Mucosa of rectum (tissue), 2 donors: Measurements from ENCODE around the gene RAB30.

Source experiments
- H3K27ac ChIP-seq, 2 donors: one replicate each; pipeline ENCODE4 v1.7.0; 2013; ENCODE audit warnings: inconsistent platforms in 2 of 2, low read depth in 2 of 2, low read length in 2 of 2
- H3K27me3 ChIP-seq, 2 donors: one replicate each; pipeline ENCODE4 v1.7.0; 2013; ENCODE audit warnings: low read length in 2 of 2; ENCODE audit not compliant: control insufficient read depth in 2 of 2, insufficient read depth in 2 of 2
- H3K36me3 ChIP-seq, 2 donors: one replicate each; pipeline ENCODE4 v1.7.0; 2013; ENCODE audit warnings: low read length in 2 of 2; ENCODE audit not compliant: control insufficient read depth in 2 of 2, insufficient read depth in 2 of 2
- H3K4me1 ChIP-seq, 2 donors: one replicate each; pipeline ENCODE4 v1.7.0; 2013; ENCODE audit warnings: low read length in 2 of 2, mild to moderate bottlenecking in 1 of 2; ENCODE audit not compliant: control insufficient read depth in 2 of 2, insufficient read depth in 2 of 2
- H3K4me3 ChIP-seq, 2 donors: one replicate each; pipeline ENCODE4 v1.7.0; 2013; ENCODE audit warnings: low read length in 2 of 2
- H3K9ac ChIP-seq, 2 donors: one replicate each; pipeline ENCODE4 v1.7.0; 2013; ENCODE audit warnings: low read length in 2 of 2, low read depth in 1 of 2, mild to moderate bottlenecking in 1 of 2
- H3K9me3 ChIP-seq, 2 donors: one replicate each; pipeline ENCODE4 v1.7.0; 2013; ENCODE audit warnings: low read length in 2 of 2; ENCODE audit not compliant: control insufficient read depth in 2 of 2
- donor health status: healthy.
- donor health status: Normal muscosa, but diverticular disease.

RAB30 gene

DNA sequence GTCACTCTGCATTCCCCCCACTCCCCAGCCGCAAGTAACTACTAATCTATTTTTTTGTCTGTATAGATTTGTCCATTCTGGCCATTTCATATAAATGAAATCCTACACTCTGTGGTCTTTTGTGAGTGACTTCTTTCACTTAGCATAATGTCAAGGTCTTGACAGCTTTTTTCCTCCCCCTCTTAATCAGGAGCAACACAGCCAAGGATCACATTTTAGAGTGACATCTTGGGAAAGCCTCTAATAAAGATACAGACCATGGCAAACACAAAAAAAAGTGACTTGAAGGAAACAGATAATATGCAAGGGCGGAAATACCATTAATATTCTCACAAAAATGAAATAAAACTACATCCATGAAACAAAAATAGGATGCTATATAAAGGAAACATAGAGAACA is 43.9 kb downstream of the RAB30 start:
- Histone ChIP-seq H3K4me1 (peaks cover 4% of the 10 kb centered on the region in 2 donors), H3K27me3 (no peaks in the 10 kb centered on the region), H3K36me3 (no peaks in the 10 kb centered on the region), H3K27ac (no peak overlapping the region), H3K9ac (no peak overlapping the region), H3K9me3 (no peaks in the 10 kb centered on the region), H3K4me3 (no peak overlapping the region)

DNA sequence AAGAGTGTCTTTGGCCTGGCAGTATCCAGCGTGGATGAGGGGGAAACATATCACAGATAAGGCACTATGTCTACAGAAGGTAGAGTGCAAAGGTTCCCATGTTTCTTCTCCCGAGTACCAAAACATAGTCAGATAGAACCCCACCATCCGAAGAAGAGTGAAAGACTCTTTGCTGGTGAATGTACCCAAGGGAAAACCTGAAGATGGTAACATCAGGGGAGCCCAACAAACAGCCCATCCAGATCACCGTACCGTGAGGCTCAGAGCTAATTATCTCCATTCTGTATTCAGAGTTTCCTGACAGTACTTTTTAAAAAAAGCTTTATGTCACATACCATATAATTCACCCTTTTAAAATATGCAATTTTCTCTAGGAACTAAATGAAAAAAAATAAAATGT is 44.4 kb downstream of the RAB30 start:
- no peaks in the 10 kb centered on the region for H3K27me3 ChIP-seq
- no peaks in the 10 kb centered on the region for H3K9me3 ChIP-seq
- H3K9ac ChIP-seq: no peak overlapping the region
- no peaks in the 10 kb centered on the region for H3K36me3 ChIP-seq
- H3K4me3 ChIP-seq: no peak overlapping the region
- H3K4me1 ChIP-seq: peaks cover 4% of the 10 kb centered on the region in 2 donors
- H3K27ac ChIP-seq: no peak overlapping the region

DNA sequence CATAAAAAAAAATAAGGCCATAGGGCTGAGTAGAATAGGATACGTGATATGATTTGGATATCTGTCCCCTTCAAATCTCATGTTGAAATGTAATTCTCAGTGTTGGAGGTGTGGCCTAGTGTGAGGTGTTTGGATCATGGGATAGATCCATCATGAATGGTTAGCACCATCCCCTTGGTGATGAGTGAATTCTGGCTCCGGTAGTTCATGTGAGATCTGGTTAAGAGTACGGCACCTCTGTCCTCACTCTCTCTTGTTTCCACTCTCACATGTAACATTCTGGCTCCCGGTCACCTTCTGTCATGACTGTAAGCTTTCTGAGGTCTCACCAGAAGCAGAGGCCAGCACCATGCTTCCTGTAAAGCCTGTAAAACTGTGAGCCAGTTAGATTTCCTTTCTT is 45.5 kb downstream of the RAB30 start:
- Histone ChIP-seq H3K4me1 (peaks cover 4% of the 10 kb centered on the region in 2 donors), H3K27me3 (no peaks in the 10 kb centered on the region), H3K9ac (no peak overlapping the region), H3K27ac (no peak overlapping the region), H3K36me3 (no peaks in the 10 kb centered on the region), H3K9me3 (no peaks in the 10 kb centered on the region), H3K4me3 (no peak overlapping the region)

DNA sequence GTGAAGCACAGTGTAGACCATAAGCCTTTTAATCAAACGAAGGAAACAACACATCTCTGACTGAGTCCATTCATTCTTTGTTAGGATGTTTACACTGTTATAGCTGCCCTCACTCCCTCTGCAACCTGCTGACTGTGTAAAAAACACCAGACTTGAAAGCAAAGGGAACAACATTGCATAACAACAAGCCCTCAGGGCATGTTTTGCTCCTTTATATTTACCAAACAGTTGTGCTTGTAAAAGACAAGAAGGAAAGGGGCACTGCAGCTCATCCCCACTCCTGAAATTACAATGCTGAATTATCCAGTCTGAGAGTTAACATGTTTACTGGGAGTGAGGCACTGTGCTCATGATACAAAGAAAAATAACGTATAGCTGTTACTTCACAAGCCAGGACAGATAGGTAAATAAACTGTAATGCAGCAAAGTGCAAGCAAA is 46.4 kb downstream of the RAB30 start:
- no peak overlapping the region for H3K4me3 ChIP-seq
- no peaks in the 10 kb centered on the region for H3K36me3 ChIP-seq
- H3K9ac ChIP-seq: no peak overlapping the region
- no peak overlapping the region for H3K27ac ChIP-seq
- no peaks in the 10 kb centered on the region for H3K27me3 ChIP-seq
- H3K4me1 ChIP-seq: peaks cover 4 to 7% of the 10 kb centered on the region in 2 donors
- no peaks in the 10 kb centered on the region for H3K9me3 ChIP-seq

DNA sequence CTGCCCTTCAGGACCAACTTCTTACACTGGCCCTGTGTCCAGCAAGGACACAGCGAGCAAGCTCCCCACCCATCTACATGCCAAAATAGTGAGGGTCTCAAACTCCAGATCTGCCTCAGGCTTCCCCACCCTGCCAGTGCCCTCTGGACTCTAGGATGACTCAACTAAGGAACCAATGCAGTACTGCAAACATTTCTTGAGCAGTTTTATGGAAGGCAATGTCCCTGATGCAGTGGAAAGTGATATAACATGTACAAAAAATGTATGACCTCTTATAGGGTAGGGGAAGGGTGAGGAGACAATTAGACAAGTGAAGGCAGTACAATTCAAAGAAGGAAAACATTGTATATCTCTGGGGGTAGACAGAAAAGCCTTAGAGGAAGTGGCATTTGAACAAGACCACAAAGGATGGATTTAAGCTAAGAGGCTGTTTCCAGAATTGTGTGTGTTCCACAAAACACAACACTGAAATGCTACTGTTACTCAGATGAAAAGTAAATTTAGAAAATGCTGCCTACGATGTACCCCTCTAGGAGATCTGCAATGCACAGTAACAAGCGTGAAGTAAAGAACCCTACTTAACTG is 47.3 kb downstream of the RAB30 start:
- H3K27ac ChIP-seq: no peak overlapping the region
- peaks cover 4 to 7% of the 10 kb centered on the region in 2 donors for H3K4me1 ChIP-seq
- H3K9me3 ChIP-seq: no peaks in the 10 kb centered on the region
- H3K4me3 ChIP-seq: no peak overlapping the region
- no peaks in the 10 kb centered on the region for H3K27me3 ChIP-seq
- H3K36me3 ChIP-seq: no peaks in the 10 kb centered on the region
- H3K9ac ChIP-seq: no peak overlapping the region

DNA sequence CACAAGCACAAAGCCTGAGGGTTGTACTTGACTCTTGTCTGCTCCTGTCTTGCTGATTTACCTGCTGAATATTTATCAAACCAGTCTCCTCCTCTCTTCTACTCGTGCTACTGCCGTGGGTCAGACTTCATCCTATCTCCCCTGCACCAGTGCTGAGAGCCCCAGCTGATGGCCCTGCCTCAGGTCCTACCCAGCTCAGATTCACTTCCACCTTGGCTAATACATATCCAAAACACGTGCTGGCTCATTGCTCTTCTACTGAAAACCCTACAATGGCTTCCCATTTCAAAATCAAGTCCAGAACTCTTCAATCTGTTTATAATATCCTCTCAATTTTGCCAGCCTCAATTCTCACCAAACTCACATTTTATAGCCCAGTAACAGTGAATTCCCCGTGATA is 48.3 kb downstream of the RAB30 start:
- Histone ChIP-seq H3K9me3 (no peaks in the 10 kb centered on the region), H3K27me3 (no peaks in the 10 kb centered on the region), H3K27ac (no peak overlapping the region), H3K9ac (no peak overlapping the region), H3K4me3 (no peak overlapping the region), H3K4me1 (peaks cover 4 to 7% of the 10 kb centered on the region in 2 donors), H3K36me3 (no peaks in the 10 kb centered on the region)

DNA sequence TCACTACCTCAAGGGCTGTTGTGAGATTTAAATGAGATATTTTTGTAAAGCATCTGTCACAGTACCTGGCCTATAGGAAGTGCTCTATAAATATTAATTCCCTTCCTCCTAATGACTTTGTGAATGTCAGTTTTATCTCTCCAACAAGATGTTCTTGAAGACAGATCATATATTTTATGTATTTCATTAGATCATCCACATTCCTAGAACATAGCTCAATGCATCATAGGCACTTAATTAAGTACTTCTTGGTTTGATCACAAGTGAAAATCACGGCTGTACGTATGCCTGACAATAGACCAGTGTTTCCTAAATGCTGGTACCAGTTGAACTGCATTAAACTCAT is 49.9 kb downstream of the RAB30 start:
- Histone ChIP-seq H3K27me3 (no peaks in the 10 kb centered on the region), H3K4me3 (no peak overlapping the region), H3K4me1 (peaks cover 4 to 7% of the 10 kb centered on the region in 2 donors), H3K9me3 (no peaks in the 10 kb centered on the region), H3K27ac (no peak overlapping the region), H3K36me3 (no peaks in the 10 kb centered on the region), H3K9ac (no peak overlapping the region)

DNA sequence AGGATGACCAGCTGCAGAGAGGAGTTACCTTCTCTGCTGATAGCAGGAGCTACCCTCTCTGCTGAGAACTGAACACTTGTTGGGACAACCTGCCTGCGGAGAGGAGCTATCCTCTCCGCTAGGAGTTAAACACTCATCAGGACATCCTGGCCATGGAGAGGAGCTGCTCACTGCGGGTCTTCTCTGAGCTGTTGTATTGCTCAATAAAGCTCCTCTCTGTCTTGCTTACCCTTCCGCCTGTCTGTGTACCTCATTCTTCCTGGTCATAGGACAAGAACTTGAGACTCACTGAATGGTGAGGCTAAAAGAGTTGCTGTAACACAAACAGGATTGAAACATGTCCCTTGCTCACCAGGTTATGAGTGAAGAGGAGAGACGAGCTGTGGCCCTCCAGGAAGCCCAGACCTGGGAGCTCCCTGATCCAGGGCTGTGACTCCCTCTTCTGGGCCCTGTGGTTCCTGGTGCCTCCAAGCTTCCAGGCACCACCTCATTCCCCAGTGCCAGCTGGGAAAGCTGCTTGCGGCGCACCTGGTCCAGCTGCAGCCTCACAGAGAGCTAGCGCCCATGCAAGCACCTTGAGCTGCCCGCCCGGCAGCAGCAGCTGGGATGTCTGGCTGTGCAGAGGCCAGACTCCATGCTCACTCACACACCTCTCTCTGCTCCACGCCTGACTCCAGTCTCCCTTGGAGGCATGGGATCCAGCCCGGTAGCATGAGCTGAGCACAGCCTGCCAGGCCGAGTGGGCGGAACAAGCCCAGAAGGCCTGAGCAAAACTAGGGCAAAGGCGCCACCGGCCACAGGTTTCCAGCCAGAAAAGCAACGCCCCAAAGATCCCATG is 50.5 kb downstream of the RAB30 start:
- H3K27me3 ChIP-seq: no peaks in the 10 kb centered on the region
- no peaks in the 10 kb centered on the region for H3K36me3 ChIP-seq
- H3K27ac ChIP-seq: no peak overlapping the region
- H3K4me3 ChIP-seq: no peak overlapping the region
- H3K4me1 ChIP-seq: peaks cover 4 to 7% of the 10 kb centered on the region in 2 donors
- no peak overlapping the region for H3K9ac ChIP-seq
- H3K9me3 ChIP-seq: no peaks in the 10 kb centered on the region

DNA sequence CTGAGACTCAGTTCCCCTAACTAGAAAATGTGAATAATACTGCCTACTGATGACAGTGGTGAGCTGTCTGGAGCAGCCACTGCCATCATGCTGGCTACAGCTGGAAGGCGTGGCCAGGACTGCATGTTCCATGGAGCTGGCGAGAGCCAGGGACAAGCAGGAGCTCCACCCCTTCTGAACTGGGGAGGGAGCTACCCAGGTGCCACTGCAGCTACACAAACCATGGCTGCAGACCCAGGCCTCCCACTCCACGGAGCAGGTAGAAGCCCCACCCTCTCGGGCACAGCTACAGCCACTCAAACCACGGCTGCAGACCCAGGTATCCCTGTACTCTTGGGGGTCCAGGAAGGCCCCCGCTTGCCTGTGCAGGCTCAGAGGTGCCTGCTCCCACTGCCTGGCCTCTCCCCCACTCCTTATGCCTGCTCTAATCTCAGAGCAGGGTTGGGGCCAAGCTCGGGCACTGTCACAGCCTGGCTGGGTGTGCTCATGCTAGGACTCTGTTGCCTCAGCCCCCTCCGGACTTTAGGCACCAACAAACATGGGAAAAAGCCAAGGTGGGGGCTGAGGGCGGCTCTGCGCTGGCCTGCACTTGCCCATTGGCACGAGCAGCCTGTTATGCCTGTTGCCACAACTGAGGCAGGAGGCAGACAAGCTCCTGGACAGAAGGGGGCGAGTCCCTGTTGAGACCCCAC is 51.7 kb downstream of the RAB30 start:
- Histone ChIP-seq H3K9me3 (no peaks in the 10 kb centered on the region), H3K36me3 (no peaks in the 10 kb centered on the region), H3K27ac (no peak overlapping the region), H3K4me1 (peaks cover 0 to 7% of the 10 kb centered on the region in 2 donors), H3K27me3 (no peaks in the 10 kb centered on the region), H3K4me3 (no peak overlapping the region), H3K9ac (no peak overlapping the region)

DNA sequence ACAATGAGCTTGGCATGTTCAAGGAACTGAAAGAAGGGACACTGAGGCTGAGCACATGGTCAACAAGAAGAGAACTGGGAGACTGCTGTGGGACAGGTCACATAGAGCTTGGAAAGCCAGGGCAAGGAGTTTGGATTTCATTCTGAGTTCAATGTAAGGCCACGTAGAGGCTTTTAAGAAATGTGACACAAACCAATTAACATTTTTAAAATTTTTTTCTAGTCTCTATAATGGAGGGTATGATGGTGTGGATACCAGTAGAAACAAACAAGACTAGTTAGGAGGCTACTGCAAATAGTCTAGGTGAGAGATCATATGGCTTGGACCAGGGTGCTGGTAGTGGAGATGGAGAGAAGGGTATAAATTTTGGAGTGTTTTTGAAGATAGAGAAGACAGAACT is 56.7 kb downstream of the RAB30 start:
- Histone ChIP-seq H3K27ac (no peak overlapping the region), H3K9ac (no peak overlapping the region), H3K27me3 (no peaks in the 10 kb centered on the region), H3K36me3 (no peaks in the 10 kb centered on the region), H3K9me3 (no peaks in the 10 kb centered on the region), H3K4me3 (no peak overlapping the region), H3K4me1 (no peaks in the 10 kb centered on the region)
